WTC11 (cell line): Measurements from ENCODE around the gene ITFG1. TPM values are rescaled to one million over a fixed set of nuclear protein-coding genes. Genes with fewer than 3 reads are reported as not detected.

Experiments
- ATAC-seq: fragments of 200-7000 bp; cut with Tn5 transposase; 2 replicates; pipeline ENCODE4 v1.10.0; 2021; ENCODE audit warnings: mild to moderate bottlenecking, moderate library complexity
- CTCF ChIA-PET: fragments of 300-600 bp; sonication (Branson Sonifier 250); formaldehyde crosslinking; loops from one replicate; lab custom pipeline; 2021; ENCODE audit warnings: antibody characterized with exemption; lab: Charles Lee
- POLR2A ChIA-PET: fragments of 350-600 bp; sonication (Branson Sonifier 250); formaldehyde crosslinking; loops from one replicate; lab custom pipeline; 2021; ENCODE audit warnings: antibody characterized with exemption; lab: Charles Lee
- DNase-seq: peaks from one replicate; pipeline ENCODE4 v3.0.0; 2021; ENCODE audit warnings: low spot score
- H3K27ac Mint-ChIP-seq: 2 replicates; pipeline ENCODE4 v1.8.0; 2021; ENCODE audit warnings: mixed read lengths
- H3K27me3 Mint-ChIP-seq: 2 replicates; pipeline ENCODE4 v1.8.0; 2021; ENCODE audit warnings: low read depth, mild to moderate bottlenecking, moderate library complexity, mixed read lengths
- H3K36me3 Mint-ChIP-seq: 2 replicates; pipeline ENCODE4 v1.8.0; 2021; ENCODE audit warnings: mixed read lengths
- H3K4me1 Mint-ChIP-seq: 2 replicates; pipeline ENCODE4 v1.8.0; 2022; ENCODE audit warnings: mixed read lengths
- H3K4me3 Mint-ChIP-seq: 2 replicates; pipeline ENCODE4 v1.8.0; 2021; ENCODE audit warnings: mild to moderate bottlenecking, moderate library complexity, mixed read lengths
- H3K9me3 Mint-ChIP-seq: 2 replicates; pipeline ENCODE4 v1.8.0; 2021; ENCODE audit warnings: mixed read lengths
- CBFB ChIP-seq: sonication (generic); formaldehyde crosslinking; IDR thresholded peaks from 2 replicates; pipeline ENCODE4 v1.8.1; 2022; ENCODE audit warnings: mild to moderate bottlenecking, low read depth, missing genetic modification reagents
- ELF4 ChIP-seq: sonication (generic); formaldehyde crosslinking; IDR thresholded peaks from 2 replicates; pipeline ENCODE4 v1.8.1; 2022; ENCODE audit warnings: low read depth, mild to moderate bottlenecking, moderate library complexity, missing genetic modification reagents
- FOXK1 ChIP-seq: sonication (generic); formaldehyde crosslinking; IDR thresholded peaks from 2 replicates; pipeline ENCODE4 v1.8.0; 2022; ENCODE audit warnings: mild to moderate bottlenecking, moderate library complexity, missing genetic modification reagents
- IRF2 ChIP-seq: sonication (generic); formaldehyde crosslinking; IDR thresholded peaks from 2 replicates; pipeline ENCODE4 v1.8.0; 2022; ENCODE audit warnings: low read depth, missing genetic modification reagents, borderline replicate concordance
- NFE2L1 ChIP-seq: sonication (generic); formaldehyde crosslinking; IDR thresholded peaks from 2 replicates; pipeline ENCODE4 v1.8.1; 2023; ENCODE audit warnings: missing genetic modification reagents
- NR3C1 ChIP-seq: sonication (generic); formaldehyde crosslinking; conservative IDR thresholded peaks from 2 replicates; pipeline ENCODE4 v1.8.1; 2023; ENCODE audit warnings: low read depth, mild to moderate bottlenecking, missing genetic modification reagents
- OVOL2 ChIP-seq: fragments of 250-450 bp; sonication (Bioruptor Pico); IDR thresholded peaks from 2 replicates; pipeline ENCODE4 v1.9.0; 2021; ENCODE audit warnings: mild to moderate bottlenecking, borderline replicate concordance
- SMAD4 ChIP-seq: sonication (generic); formaldehyde crosslinking; IDR thresholded peaks from 2 replicates; pipeline ENCODE4 v1.8.0; 2022; ENCODE audit warnings: mild to moderate bottlenecking, missing genetic modification reagents
- TEAD1 ChIP-seq: sonication (generic); formaldehyde crosslinking; IDR thresholded peaks from 2 replicates; pipeline ENCODE4 v1.8.0; 2022; ENCODE audit warnings: mild to moderate bottlenecking, missing genetic modification reagents
- ZBTB21 ChIP-seq: sonication (generic); formaldehyde crosslinking; IDR thresholded peaks from 2 replicates; pipeline ENCODE4 v1.8.1; 2023; ENCODE audit warnings: mild to moderate bottlenecking, missing genetic modification reagents, borderline replicate concordance
- ZNF219 ChIP-seq: sonication (generic); formaldehyde crosslinking; IDR thresholded peaks from 2 replicates; pipeline ENCODE4 v1.8.0; 2023; ENCODE audit warnings: missing genetic modification reagents, mild to moderate bottlenecking, borderline replicate concordance
- ZNF671 ChIP-seq: fragments of 250-450 bp; sonication (Bioruptor Pico); IDR thresholded peaks from 2 replicates; pipeline ENCODE4 v1.8.0; 2021; ENCODE audit warnings: mild to moderate bottlenecking
- total RNA-seq: library from RNA; stranded (reverse); gene quantifications from 3 replicates; pipeline ENCODE4 v1.2.3, GENCODE V29; 2021
- TF ChIP-seq, protein P1 (sequence below): sonication (generic); formaldehyde crosslinking; IDR thresholded peaks from 2 replicates; pipeline ENCODE4 v1.8.1; 2023; ENCODE audit warnings: mild to moderate bottlenecking, missing genetic modification reagents
- TF ChIP-seq, protein P2 (sequence below): sonication (generic); formaldehyde crosslinking; IDR thresholded peaks from 2 replicates; pipeline ENCODE4 v1.8.0; 2022; ENCODE audit warnings: mild to moderate bottlenecking, missing genetic modification reagents
- TF ChIP-seq, protein P3 (sequence below): sonication (generic); formaldehyde crosslinking; IDR thresholded peaks from 2 replicates; pipeline ENCODE4 v1.8.0; 2023; ENCODE audit warnings: mild to moderate bottlenecking, missing genetic modification reagents
- TF ChIP-seq, protein P4 (sequence below): sonication (generic); formaldehyde crosslinking; IDR thresholded peaks from 2 replicates; pipeline ENCODE4 v1.8.1; 2022; ENCODE audit warnings: low read depth, missing genetic modification reagents, borderline replicate concordance
- TF ChIP-seq, protein P5 (sequence below): sonication (generic); formaldehyde crosslinking; IDR thresholded peaks from 2 replicates; pipeline ENCODE4 v1.8.0; 2022; ENCODE audit warnings: missing genetic modification reagents
- TF ChIP-seq, protein P6 (sequence below): sonication (generic); formaldehyde crosslinking; IDR thresholded peaks from 2 replicates; pipeline ENCODE4 v1.8.1; 2022; ENCODE audit warnings: mild to moderate bottlenecking, moderate library complexity, missing genetic modification reagents
- TF ChIP-seq, protein P7 (sequence below): sonication (generic); formaldehyde crosslinking; conservative IDR thresholded peaks from 2 replicates; pipeline ENCODE4 v1.8.1; 2022; ENCODE audit warnings: mild to moderate bottlenecking, missing genetic modification reagents

ITFG1 gene
- total RNA-seq, 1 experiment from 2014 or later = 21.1 TPM

DNA sequence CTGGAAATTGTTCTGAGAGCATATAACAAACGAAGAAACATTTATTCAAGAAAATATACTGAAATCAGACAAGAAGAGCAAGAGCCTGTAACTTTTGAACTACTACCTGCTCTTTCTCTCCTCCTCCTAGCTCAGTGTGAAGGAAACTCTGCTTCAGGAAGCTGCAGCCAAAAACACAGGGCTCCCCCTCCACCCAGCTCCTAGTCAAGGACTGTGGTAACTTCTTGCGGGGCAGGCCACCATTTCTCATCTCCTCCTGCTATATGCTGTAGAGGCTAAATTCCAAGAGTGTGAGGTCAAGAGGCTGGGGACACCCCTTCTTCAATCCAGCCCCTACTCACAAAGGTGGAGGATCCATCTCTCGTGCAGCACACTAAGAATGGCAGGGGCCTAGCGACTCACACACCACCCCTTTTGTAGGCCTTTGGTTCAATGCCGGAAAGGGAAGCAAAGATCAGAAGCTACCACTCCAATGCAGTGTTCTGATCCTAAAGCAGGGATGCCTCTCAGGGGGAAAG lies 74.6 kb downstream of the ITFG1 start:
- peaks cover 15% of the 10 kb centered on the region for H3K4me1 Mint-ChIP-seq
- DNase-seq = no peak
- TF ChIP-seq CBFB (CRISPR knock-in tag) (no peak), NR3C1 (no peak), OVOL2 (no peak), FOXK1 (no peak), IRF2 (CRISPR knock-in tag) (no peak), ZNF671 (no peak), TEAD1 (CRISPR knock-in tag) (no peak), ELF4 (no peak), NFE2L1 (CRISPR knock-in tag) (no peak), SMAD4 (no peak), ZBTB21 (CRISPR knock-in tag) (no peak), ZNF219 (CRISPR knock-in tag) (no peak)
- TF ChIP-seq, protein P1, sequence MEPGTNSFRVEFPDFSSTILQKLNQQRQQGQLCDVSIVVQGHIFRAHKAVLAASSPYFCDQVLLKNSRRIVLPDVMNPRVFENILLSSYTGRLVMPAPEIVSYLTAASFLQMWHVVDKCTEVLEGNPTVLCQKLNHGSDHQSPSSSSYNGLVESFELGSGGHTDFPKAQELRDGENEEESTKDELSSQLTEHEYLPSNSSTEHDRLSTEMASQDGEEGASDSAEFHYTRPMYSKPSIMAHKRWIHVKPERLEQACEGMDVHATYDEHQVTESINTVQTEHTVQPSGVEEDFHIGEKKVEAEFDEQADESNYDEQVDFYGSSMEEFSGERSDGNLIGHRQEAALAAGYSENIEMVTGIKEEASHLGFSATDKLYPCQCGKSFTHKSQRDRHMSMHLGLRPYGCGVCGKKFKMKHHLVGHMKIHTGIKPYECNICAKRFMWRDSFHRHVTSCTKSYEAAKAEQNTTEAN (CRISPR knock-in tag) = no peak
- TF ChIP-seq, protein P2, sequence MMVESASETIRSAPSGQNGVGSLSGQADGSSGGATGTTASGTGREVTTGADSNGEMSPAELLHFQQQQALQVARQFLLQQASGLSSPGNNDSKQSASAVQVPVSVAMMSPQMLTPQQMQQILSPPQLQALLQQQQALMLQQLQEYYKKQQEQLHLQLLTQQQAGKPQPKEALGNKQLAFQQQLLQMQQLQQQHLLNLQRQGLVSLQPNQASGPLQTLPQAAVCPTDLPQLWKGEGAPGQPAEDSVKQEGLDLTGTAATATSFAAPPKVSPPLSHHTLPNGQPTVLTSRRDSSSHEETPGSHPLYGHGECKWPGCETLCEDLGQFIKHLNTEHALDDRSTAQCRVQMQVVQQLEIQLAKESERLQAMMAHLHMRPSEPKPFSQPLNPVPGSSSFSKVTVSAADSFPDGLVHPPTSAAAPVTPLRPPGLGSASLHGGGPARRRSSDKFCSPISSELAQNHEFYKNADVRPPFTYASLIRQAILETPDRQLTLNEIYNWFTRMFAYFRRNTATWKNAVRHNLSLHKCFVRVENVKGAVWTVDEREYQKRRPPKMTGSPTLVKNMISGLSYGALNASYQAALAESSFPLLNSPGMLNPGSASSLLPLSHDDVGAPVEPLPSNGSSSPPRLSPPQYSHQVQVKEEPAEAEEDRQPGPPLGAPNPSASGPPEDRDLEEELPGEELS (CRISPR knock-in tag) = no peak
- TF ChIP-seq, protein P3, sequence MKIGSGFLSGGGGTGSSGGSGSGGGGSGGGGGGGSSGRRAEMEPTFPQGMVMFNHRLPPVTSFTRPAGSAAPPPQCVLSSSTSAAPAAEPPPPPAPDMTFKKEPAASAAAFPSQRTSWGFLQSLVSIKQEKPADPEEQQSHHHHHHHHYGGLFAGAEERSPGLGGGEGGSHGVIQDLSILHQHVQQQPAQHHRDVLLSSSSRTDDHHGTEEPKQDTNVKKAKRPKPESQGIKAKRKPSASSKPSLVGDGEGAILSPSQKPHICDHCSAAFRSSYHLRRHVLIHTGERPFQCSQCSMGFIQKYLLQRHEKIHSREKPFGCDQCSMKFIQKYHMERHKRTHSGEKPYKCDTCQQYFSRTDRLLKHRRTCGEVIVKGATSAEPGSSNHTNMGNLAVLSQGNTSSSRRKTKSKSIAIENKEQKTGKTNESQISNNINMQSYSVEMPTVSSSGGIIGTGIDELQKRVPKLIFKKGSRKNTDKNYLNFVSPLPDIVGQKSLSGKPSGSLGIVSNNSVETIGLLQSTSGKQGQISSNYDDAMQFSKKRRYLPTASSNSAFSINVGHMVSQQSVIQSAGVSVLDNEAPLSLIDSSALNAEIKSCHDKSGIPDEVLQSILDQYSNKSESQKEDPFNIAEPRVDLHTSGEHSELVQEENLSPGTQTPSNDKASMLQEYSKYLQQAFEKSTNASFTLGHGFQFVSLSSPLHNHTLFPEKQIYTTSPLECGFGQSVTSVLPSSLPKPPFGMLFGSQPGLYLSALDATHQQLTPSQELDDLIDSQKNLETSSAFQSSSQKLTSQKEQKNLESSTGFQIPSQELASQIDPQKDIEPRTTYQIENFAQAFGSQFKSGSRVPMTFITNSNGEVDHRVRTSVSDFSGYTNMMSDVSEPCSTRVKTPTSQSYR (CRISPR knock-in tag) = no peak
- TF ChIP-seq, protein P4, sequence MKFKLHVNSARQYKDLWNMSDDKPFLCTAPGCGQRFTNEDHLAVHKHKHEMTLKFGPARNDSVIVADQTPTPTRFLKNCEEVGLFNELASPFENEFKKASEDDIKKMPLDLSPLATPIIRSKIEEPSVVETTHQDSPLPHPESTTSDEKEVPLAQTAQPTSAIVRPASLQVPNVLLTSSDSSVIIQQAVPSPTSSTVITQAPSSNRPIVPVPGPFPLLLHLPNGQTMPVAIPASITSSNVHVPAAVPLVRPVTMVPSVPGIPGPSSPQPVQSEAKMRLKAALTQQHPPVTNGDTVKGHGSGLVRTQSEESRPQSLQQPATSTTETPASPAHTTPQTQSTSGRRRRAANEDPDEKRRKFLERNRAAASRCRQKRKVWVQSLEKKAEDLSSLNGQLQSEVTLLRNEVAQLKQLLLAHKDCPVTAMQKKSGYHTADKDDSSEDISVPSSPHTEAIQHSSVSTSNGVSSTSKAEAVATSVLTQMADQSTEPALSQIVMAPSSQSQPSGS (CRISPR knock-in tag) = no peak
- TF ChIP-seq, protein P5, sequence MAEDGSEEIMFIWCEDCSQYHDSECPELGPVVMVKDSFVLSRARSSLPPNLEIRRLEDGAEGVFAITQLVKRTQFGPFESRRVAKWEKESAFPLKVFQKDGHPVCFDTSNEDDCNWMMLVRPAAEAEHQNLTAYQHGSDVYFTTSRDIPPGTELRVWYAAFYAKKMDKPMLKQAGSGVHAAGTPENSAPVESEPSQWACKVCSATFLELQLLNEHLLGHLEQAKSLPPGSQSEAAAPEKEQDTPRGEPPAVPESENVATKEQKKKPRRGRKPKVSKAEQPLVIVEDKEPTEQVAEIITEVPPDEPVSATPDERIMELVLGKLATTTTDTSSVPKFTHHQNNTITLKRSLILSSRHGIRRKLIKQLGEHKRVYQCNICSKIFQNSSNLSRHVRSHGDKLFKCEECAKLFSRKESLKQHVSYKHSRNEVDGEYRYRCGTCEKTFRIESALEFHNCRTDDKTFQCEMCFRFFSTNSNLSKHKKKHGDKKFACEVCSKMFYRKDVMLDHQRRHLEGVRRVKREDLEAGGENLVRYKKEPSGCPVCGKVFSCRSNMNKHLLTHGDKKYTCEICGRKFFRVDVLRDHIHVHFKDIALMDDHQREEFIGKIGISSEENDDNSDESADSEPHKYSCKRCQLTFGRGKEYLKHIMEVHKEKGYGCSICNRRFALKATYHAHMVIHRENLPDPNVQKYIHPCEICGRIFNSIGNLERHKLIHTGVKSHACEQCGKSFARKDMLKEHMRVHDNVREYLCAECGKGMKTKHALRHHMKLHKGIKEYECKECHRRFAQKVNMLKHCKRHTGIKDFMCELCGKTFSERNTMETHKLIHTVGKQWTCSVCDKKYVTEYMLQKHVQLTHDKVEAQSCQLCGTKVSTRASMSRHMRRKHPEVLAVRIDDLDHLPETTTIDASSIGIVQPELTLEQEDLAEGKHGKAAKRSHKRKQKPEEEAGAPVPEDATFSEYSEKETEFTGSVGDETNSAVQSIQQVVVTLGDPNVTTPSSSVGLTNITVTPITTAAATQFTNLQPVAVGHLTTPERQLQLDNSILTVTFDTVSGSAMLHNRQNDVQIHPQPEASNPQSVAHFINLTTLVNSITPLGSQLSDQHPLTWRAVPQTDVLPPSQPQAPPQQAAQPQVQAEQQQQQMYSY (CRISPR knock-in tag) = no peak
- TF ChIP-seq, protein P6, sequence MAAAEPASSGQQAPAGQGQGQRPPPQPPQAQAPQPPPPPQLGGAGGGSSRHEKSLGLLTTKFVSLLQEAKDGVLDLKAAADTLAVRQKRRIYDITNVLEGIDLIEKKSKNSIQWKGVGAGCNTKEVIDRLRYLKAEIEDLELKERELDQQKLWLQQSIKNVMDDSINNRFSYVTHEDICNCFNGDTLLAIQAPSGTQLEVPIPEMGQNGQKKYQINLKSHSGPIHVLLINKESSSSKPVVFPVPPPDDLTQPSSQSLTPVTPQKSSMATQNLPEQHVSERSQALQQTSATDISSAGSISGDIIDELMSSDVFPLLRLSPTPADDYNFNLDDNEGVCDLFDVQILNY (CRISPR knock-in tag) = no peak
- TF ChIP-seq, protein P7, sequence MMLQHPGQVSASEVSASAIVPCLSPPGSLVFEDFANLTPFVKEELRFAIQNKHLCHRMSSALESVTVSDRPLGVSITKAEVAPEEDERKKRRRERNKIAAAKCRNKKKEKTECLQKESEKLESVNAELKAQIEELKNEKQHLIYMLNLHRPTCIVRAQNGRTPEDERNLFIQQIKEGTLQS (CRISPR knock-in tag) = no peak
- peak; percentile 51 for ATAC-seq
- H3K9me3 Mint-ChIP-seq = no peaks in the 10 kb centered on the region
- POLR2A ChIA-PET = no interaction called here
- no peak overlapping the region for H3K4me3 Mint-ChIP-seq
- H3K27ac Mint-ChIP-seq = no peak overlapping the region
- no peaks in the 10 kb centered on the region for H3K27me3 Mint-ChIP-seq
- CTCF ChIA-PET = no interaction called here
- no peaks in the 10 kb centered on the region for H3K36me3 Mint-ChIP-seq
